ENCODE measurements around the gene MT2A.
"Not testable (repeated sequence)": the region's sequence is repeated elsewhere in the genome, so short reads cannot be mapped to it uniquely, and the experiment has no call there.

Gene MT2A

GRCh38 chr16:56608043-56608875, at the start of gene MT2A:
MT2A (plus strand) TSS chr16:56608584; CDS start chr16:56608656, 72 bp downstream.
- peak; percentile 77 for DNase-seq (ENCODE audit: low read depth, low spot score)

- DNase-seq (ENCODE audit: low read depth, low spot score): no peak
Observed at GRCh38 chr16:56559109-56559508, 49.3 kb upstream of the MT2A start.

- DNase-seq (ENCODE audit: low read depth, low spot score): no peak
Observed at GRCh38 chr16:56560447-56560846, 47.9 kb upstream of the MT2A start.

DNA sequence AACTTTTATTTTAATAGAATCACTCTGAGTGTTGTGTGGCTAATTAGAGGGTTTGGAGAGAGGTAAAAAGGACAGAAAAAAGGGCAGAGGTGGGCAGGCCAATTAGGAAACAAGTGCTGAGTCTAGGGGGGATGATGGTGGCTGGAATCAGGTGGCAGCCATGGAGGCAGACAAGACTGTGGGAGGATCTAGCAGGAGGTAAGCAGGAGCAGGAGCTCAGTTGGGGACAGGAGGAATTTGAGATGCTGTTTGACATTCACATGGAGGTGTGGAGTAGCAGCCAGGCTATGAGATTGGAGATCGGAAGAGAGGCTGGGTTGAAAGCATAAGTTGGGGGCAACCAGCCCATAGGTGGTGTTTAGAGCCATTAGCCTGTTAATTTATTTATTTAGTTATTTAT, 47.3 kb upstream of the MT2A start:
- no peak for DNase-seq (ENCODE audit: low read depth, low spot score)

DNA sequence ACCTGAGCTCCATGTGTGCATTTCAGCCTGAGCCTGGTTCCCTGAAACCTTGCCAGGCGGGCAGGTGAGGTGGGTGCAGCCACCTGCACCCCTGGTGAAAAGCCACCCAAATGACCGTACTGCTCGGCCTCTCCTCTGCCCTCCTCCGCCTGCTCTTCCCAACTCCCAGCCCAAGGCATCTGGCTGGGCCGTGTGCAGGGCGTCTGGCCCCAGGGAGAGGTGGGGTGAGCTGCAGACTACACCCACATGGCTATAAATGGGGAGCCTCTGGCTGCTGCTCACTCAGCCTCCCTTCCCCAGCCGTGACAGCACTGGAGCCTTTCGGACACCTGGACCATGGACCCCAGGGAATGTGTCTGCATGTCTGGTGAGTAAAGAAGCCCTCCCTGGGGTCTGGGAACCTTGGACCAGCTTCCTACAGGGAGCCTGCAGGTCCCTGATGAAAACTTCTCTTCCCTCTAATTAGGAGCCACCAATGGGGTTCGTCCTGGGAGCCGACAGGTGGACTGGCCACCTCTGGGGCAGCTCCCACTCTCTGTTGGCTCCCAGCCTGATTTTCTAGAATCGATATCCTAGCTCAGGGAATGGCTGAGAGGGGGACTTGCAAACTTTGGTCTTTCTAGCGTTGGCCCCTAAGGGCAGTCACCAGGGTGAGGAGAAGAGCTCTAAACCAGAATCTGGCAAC, 43.4 kb upstream of the MT2A start, which contains the start of gene MT4:
Gene MT4, plus strand, starts transcription at position 281 of the 685 bp plus-strand sequence. Its CDS starts 56 bp downstream, at position 337.
- no peak for DNase-seq (ENCODE audit: low read depth, low spot score)

GRCh38 chr16:56569971-56570370, 38.4 kb upstream of the MT2A start:
- no peak for DNase-seq (ENCODE audit: low read depth, low spot score)

GRCh38 chr16:56571525-56571924, 36.9 kb upstream of the MT2A start:
- no peak for DNase-seq (ENCODE audit: low read depth, low spot score)

- no peak for DNase-seq (ENCODE audit: low read depth, low spot score)
Observed at GRCh38 chr16:56574625-56575024, 33.8 kb upstream of the MT2A start.

GRCh38 chr16:56576585-56577299, 31.6 kb upstream of the MT2A start:
- DNase-seq (ENCODE audit: low read depth, low spot score): no peak

GRCh38 chr16:56577300-56577625, 31.1 kb upstream of the MT2A start:
- DNase-seq (ENCODE audit: low read depth, low spot score): no peak

DNA sequence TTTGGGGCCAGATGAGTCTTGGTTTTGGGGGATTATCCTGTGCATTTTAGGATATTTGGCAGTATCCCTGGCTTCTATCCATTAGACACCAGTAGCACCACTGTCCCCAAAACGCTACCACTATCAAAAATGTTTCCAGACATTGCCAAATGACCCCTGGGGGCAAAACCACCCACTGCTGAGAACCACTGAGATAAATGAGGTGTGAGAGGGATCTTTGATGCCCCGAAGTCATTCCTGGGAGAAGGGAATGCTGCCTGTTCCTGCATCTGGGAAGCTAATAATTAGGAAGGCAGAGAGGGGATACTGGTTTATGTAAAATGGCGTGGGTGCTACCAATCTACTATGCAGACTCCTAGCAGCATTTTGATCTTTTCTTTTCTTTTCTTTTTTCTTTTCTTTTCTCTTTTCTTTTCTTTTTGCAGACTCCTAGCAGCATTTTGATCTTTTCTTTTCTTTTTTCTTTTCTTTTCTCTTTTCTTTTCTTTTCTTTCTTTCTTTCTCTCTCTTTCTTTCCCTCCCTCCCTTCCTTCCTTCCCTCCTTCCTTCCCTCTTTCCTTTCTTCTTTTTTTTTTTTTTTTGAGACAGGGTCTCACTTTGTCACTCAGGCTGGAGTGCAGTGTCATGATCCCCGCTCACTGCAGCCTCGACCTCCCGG, 27.9 kb upstream of the MT2A start:
- no peak for DNase-seq (ENCODE audit: low read depth, low spot score)

- DNase-seq (ENCODE audit: low read depth, low spot score): not testable (repeated sequence)
Observed at GRCh38 chr16:56582911-56583310, 25.5 kb upstream of the MT2A start.

- DNase-seq (ENCODE audit: low read depth, low spot score): no peak
Observed at GRCh38 chr16:56583351-56584168, 24.8 kb upstream of the MT2A start.

- no peak for DNase-seq (ENCODE audit: low read depth, low spot score)
Observed at GRCh38 chr16:56584276-56584675, 24.1 kb upstream of the MT2A start.

- no peak for DNase-seq (ENCODE audit: low read depth, low spot score)
Observed at GRCh38 chr16:56588781-56589140, 19.6 kb upstream of the MT2A start.

DNA sequence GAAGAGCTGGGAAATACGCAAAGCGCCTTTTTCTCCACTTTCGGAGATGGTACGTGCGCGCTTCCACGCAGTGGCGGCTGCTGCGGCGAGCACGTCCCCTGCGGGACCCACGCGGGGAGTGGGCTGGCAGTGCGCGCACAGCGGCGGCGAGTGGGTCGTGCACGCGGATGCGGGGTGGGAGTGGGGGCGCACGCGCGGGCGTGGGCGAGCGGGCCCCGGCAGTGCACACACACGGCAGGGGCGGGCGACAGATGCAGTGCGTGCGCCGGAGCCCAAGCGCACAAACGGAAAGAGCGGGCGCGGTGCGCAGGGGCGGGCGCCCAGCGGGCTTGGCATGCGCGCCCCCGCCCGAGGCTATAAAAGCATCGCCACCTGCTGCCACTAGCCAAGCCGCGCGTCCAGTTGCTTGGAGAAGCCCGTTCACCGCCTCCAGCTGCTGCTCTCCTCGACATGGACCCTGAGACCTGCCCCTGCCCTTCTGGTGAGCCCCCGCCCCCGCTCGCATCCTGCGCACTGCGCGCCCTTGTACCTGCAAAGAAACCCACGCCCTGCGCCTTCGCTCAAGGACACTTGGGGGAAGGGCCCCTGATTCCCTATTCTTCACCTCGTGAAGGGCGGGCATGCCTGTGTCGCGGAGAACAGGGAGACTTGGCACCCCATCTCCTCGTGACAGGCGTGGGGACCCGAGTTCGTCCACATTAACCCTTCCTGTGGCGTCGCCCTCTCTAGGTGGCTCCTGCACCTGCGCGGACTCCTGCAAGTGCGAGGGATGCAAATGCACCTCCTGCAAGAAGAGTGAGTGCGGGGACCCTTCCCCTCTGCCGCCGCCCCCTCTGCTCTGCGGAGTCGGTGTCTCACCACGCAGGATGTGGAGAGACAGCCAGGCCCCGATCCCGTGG, 19.0 kb upstream of the MT2A start, which contains the start of gene MT3:
Gene MT3, plus strand, starts transcription at position 388 of the 899 bp plus-strand sequence. Its CDS starts 63 bp downstream, at position 451.
- no peak for DNase-seq (ENCODE audit: low read depth, low spot score)

DNA sequence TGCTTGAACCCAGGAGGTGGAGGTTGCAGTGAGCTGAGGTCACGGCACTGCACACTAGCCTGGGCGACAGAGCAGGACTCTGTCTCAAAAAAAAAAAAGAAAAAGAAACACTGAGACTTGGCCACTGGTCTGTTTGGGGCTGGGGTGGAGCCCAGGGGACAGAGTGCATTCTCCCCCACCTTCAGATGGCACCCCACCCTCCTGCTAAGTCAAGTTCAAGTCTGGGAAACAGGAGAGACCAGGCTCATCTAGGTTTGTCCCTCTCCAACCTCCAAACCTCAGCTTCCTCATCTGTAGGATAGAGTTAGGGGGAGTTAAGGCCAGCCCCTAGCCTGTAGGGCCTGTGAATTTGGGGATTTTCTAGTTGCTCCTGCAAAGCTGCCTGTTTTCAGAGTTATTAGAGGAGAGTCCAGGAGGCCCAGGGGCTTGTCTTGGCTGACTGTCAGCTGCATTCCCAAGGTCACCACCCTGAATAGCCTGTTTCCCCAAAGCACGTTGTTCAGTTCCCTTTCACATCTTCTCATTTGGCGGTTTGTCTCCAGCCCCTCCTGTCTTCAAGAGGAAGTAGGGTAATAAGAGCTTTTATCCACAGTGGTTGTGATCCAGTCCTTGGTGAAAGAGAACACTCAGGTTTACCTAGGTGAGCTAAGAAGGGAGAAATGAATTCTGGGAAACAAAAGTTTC, 16.9 kb upstream of the MT2A start:
- DNase-seq (ENCODE audit: low read depth, low spot score): no peak

DNA sequence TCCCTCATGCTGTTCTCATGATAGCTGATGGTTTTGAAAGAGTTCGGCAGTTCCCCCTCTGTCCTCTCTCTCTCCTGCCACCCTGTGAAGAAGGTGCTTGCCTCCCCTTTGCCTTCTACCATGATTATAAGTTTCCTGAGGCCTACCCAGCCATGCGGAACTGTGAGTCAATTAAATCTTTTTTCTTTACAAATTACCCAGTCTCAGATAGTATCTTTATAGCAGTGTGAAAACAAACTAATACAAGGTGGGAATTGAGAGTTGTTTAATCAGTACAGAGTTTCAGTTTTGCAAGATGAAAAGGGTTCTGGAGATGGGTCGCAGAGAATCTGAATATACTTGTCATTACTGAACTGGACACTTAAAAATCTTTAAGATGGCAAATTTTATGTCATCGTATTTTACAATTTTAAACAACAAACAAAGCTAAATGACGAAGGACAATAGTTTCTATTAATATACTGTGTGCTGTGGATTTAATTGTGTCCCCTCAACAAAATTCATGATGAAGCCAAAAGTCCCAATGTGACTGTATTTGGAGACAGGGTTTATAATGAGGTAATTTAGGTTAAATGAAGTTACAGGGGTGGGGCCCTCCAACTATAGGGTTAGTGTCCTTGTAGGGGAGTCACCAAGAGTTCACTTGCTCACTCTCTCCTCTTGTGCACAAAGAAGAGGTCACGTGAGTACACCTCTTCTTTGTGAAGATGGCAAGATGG, 14.7 kb upstream of the MT2A start:
- no peak for DNase-seq (ENCODE audit: low read depth, low spot score)

DNA sequence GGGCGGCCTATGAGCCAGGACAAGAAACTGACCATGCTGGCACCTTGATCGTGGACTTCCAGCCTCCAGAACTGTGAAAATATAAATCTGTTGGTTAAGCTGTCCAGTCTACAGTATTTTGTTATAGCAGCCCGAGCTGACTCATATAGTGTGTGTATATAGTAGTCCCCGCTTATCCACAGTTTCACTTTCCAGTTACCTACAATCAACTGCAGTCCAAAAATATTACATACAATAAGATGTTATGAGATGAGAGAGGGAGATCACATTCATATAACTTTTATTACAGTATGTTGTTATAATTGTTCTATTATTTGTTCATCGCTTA, 14.1 kb upstream of the MT2A start:
- DNase-seq (ENCODE audit: low read depth, low spot score): no peak

Measured in brain pericyte (primary cell).